Neutrophil (primary cell): ENCODE results near the gene SLC6A9.

Source experiments
- H3K27ac ChIP-seq: fragments of 200-600 bp; sonication (generic); 2 replicates; pipeline ENCODE4 v1.5.1; 2016; ENCODE audit warnings: mild to moderate bottlenecking, moderate library complexity
- H3K27me3 ChIP-seq: fragments of 200-600 bp; sonication (generic); 2 replicates; pipeline ENCODE4 v1.6.0; 2016; ENCODE audit warnings: mild to moderate bottlenecking
- H3K36me3 ChIP-seq: fragments of 200-600 bp; sonication (generic); 2 replicates; pipeline ENCODE4 v1.5.1; 2017
- H3K4me1 ChIP-seq, 2 experiments: fragments of 200-600 bp in 1 of 2; sonication (generic) in 1 of 2; 1 replicate in 1 of 2; 2 replicates in 1 of 2; pipeline versions ENCODE4 v1.5.1 to v1.6.1; 2013 to 2016; ENCODE audit warnings: low read depth in 1 of 2, low read length in 1 of 2, mild to moderate bottlenecking in 1 of 2, moderate library complexity in 1 of 2; ENCODE audit not compliant: control insufficient read depth in 1 of 2, insufficient read depth in 1 of 2
- H3K4me3 ChIP-seq, 2 experiments: fragments of 200-600 bp in 1 of 2; sonication (generic) in 1 of 2; 1 replicate in 1 of 2; 2 replicates in 1 of 2; pipeline ENCODE4 v1.5.1; 2013 to 2016; ENCODE audit warnings: low read depth in 1 of 2, low read length in 1 of 2, mild to moderate bottlenecking in 1 of 2, moderate library complexity in 1 of 2
- H3K9me3 ChIP-seq: fragments of 200-600 bp; sonication (generic); 2 replicates; pipeline ENCODE4 v1.5.1; 2016
- TF ChIP-seq, protein P1 (sequence below): fragments of 200-600 bp; sonication (generic); IDR thresholded peaks from 2 replicates; pipeline ENCODE4 v1.5.1; 2016; ENCODE audit warnings: antibody characterized with exemption

Gene SLC6A9

DNA sequence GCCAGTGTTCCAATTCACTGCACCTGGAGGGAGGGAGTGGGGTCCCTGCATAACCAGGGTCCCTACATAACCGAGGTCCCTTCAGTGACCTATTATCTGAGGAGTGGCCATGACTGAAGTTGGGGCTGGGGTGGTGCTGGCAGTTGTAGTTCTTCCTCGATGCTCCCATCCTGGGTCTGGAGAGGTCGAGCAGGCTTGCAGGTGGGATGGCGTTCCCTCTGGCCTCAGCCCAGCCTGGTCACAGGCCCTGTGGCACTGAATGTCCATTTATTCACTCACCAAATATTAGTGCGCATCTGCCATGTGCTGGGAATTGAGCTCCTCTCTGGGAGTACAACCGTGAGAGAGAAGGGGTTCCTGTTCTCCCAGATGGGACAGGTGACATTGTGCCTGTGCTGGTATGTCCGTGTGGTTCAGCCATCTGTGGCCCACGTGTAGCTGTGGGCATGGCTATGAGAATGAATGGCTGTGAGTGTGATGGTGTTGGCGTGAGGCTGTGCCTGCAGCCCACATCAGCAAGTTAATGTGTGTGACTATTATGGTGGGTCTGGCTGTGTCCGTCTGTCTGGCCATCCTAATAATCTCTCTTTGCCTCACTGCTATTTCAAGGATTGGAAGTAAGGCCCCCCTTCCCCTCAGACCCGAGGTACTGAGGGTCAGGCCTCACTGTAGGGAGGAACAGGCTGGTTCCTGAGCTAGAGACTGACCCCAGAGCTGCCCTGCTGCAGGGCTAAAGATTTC is 3.9 kb upstream of the SLC6A9 start:
- TF ChIP-seq, protein P1, sequence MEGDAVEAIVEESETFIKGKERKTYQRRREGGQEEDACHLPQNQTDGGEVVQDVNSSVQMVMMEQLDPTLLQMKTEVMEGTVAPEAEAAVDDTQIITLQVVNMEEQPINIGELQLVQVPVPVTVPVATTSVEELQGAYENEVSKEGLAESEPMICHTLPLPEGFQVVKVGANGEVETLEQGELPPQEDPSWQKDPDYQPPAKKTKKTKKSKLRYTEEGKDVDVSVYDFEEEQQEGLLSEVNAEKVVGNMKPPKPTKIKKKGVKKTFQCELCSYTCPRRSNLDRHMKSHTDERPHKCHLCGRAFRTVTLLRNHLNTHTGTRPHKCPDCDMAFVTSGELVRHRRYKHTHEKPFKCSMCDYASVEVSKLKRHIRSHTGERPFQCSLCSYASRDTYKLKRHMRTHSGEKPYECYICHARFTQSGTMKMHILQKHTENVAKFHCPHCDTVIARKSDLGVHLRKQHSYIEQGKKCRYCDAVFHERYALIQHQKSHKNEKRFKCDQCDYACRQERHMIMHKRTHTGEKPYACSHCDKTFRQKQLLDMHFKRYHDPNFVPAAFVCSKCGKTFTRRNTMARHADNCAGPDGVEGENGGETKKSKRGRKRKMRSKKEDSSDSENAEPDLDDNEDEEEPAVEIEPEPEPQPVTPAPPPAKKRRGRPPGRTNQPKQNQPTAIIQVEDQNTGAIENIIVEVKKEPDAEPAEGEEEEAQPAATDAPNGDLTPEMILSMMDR = no peak
- peaks cover 9 to 15% of the 10 kb centered on the region in 2 experiments for H3K4me1 ChIP-seq
- H3K36me3 ChIP-seq = no peaks in the 10 kb centered on the region
- no peaks in the 10 kb centered on the region for H3K9me3 ChIP-seq
- no peak overlapping the region for H3K4me3 ChIP-seq
- H3K27ac ChIP-seq = no peak overlapping the region
- H3K27me3 ChIP-seq = peaks cover 40% of the 10 kb centered on the region

DNA sequence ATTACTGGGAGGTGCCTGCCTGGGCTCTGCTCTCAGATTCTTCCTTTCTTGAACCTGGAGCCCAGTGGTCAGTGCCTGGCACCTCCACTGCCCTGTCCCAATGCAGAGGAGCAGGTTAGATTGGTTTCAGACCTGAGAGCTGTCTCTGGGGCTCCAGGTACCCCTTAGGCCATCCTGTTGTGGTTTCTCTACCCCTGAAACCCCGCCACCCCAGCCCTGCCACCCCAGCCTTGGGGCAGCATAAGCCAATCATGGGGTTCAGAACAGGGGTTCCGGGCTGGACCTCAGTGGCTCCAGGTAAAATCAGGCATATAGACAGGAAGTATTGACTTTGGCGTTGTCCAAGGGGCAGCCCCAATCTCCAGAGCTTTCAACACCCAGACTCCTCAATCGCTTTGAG is 3.2 kb upstream of the SLC6A9 start:
- peaks cover 14 to 17% of the 10 kb centered on the region in 2 experiments for H3K4me1 ChIP-seq
- H3K4me3 ChIP-seq = no peak overlapping the region
- H3K9me3 ChIP-seq = no peaks in the 10 kb centered on the region
- H3K27ac ChIP-seq = no peak overlapping the region
- no peaks in the 10 kb centered on the region for H3K36me3 ChIP-seq
- TF ChIP-seq, protein P1 = no peak
- H3K27me3 ChIP-seq = peaks cover 43% of the 10 kb centered on the region

DNA sequence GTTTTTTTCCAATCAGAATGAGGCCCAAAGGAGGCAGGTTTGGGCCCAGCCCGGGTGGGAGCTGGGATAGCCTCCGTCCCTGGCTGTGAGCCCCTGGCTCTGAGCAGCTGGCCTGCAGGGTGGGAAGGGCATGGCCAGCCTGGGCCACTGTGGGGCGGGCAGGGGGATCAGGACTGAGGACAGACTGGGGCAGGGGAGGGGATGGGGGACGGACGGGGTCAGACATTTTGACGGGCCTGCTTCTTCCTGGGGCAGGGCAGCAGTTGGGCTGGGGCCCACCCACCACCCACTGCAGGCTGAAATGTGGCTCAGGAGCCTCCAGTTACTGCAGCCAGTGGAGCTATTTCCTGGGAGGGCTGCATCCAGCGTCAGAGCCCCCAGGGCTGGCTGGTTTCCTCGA is 2.5 kb upstream of the SLC6A9 start:
- TF ChIP-seq, protein P1 = no peak
- no peaks in the 10 kb centered on the region for H3K36me3 ChIP-seq
- peaks cover 17 to 21% of the 10 kb centered on the region in 2 experiments for H3K4me1 ChIP-seq
- H3K4me3 ChIP-seq = no peak overlapping the region
- H3K27ac ChIP-seq = no peak overlapping the region
- H3K9me3 ChIP-seq = no peaks in the 10 kb centered on the region
- peaks cover 49% of the 10 kb centered on the region for H3K27me3 ChIP-seq

DNA sequence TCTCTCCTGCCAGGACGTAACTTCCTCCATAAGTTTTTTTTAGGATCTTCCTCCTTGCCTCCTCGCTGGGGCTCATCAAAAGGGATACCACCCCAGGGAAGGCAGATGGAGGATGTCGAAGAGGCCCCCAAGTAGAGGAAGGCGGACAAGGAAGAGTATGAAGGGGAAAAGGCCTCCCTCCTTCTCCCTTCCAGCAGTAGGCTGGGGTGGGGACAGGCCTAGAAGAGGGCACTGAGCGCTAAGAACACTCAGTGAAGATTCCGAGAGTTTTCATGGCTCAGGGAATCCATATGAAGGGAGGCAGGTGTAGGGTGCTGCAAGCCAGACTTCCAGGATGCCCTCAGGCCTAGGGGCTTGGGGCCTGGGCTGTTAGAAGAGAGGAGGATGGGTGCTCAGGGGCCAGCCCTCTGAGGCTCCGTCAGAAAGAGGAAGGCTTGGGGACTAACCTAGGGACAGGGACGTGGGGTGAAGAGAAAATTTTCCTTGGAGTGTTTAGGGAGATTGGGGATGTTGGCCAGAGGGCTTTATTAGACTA is 1.8 kb upstream of the SLC6A9 start:
- H3K27ac ChIP-seq = no peak overlapping the region
- H3K4me1 ChIP-seq = peaks cover 17 to 21% of the 10 kb centered on the region in 2 experiments
- no peak overlapping the region for H3K4me3 ChIP-seq
- H3K9me3 ChIP-seq = no peaks in the 10 kb centered on the region
- no peaks in the 10 kb centered on the region for H3K36me3 ChIP-seq
- peaks cover 55% of the 10 kb centered on the region for H3K27me3 ChIP-seq
- TF ChIP-seq, protein P1 = no peak

DNA sequence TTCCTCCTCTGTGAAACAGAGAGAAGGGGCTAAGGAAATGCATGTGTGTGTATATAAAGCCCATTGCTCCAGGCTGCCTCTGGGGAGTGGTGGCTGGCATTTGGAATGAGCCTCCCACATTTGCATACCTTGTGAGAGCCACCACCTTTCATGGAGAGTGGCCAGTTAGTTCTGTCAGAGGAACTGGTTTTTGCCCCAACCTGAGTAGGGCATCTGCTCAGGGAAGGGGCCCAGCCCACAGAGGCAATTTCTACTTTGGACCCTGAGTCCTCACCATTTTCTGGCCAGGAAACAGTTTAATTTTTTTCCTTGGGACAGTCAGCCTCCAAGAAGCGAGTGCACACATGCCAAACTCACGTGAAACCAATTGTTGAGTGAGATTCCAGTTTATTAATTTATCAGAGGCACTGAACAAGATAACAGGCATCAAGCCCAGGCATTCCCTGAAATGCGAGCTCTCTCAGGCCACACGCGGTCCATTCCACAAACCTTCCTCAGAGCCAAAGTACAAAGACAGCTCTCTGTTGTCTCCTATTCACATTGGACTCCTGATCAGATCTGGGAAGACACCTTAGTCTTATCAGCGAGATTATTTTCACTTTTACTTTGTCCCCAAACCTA is 1.0 kb upstream of the SLC6A9 start:
- H3K36me3 ChIP-seq = no peaks in the 10 kb centered on the region
- H3K4me3 ChIP-seq = no peak overlapping the region
- H3K27ac ChIP-seq = no peak overlapping the region
- H3K27me3 ChIP-seq = peaks cover 55% of the 10 kb centered on the region
- TF ChIP-seq, protein P1 = no peak
- no peaks in the 10 kb centered on the region for H3K9me3 ChIP-seq
- peaks cover 17 to 21% of the 10 kb centered on the region in 2 experiments for H3K4me1 ChIP-seq
